ENCODE results near the gene CHPF.

DNA sequence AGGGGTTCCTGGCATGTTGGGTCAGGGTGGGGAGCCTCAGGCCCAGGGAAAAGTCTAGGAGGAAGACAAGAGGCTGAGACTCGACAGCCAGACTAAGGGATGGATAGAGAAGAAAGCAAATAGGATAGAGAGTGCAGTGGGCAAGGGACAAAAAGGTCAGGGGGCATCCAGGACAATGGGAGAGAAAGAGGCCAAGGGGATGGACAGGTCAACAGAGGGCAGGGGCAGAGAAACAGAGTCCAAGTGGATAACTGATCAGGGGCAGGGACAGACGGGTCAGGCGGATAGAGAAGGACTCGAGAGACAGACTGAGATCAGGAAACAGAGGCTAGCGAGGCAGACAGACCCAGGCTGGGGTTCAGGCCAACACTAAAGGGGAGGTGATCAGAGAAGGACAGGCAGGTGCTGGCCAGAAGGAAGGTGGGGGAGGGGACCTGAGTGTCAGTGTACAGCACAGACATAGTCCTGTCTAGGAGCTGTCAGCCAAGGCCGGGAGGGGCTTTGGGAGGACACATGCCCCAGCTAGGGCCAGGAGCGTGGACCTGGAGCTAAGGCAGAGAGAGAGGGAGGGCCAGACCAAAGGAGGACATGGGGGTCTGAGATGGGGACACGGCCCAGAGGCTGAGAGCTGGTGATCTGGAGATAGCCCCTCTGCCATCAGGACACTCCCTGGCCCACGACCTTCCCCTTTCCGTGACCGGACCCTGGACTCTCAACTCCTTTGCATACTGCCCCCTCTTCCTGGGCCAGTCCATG is 17.1 kb downstream of the CHPF start:
- TF ChIP-seq CTCF (conservative IDR thresholded peaks at IDR 0.05; ENCODE audit: low read depth, low read length) (no peak), EZH2 (IDR thresholded peaks at IDR 0.05; ENCODE audit: borderline replicate concordance, low read depth, low read length, poor library complexity, severe bottlenecking) (no peak)

All from A673 (cell line).